HG02678 (cell line): ENCODE results near the gene DHCR7.
"Not testable (repeated sequence)": the region's sequence is repeated elsewhere in the genome, so short reads cannot be mapped to it uniquely, and the experiment has no call there.

Experiments used
- ATAC-seq: cut with Tn5 transposase; IDR thresholded peaks from one replicate; pipeline ENCODE4 v1.9.1; 2021; ENCODE audit warnings: mild to moderate bottlenecking, moderate library complexity; ENCODE audit not compliant: unreplicated experiment

DHCR7 gene

GRCh38 chr11:71440021-71440755 lies 8.0 kb downstream of the DHCR7 start:
- ATAC-seq = no peak

GRCh38 chr11:71438650-71439049 lies 9.5 kb downstream of the DHCR7 start:
- ATAC-seq = no peak

GRCh38 chr11:71437879-71438278 lies 10.3 kb downstream of the DHCR7 start:
- no peak for ATAC-seq

DNA sequence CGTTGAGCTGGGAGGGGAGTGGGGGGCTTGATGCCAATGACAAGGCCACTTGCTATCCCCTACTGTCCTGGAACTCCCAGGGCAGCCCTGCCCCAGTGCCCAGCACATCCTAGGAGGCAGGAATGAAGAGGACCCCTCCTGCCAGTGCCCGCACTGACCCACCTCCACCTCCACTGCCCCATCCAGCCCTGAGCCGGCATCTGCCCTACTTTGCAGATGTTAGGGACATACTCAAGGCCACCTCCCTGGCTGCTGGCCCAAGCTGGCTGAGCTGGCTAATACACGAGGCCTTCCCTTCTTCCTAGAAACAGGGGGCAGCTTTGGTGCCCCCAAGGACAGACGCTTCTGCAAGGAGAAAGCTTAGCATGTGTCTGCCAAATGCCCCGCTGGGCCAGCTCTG lies 10.8 kb downstream of the DHCR7 start:
- no peak for ATAC-seq

GRCh38 chr11:71436861-71437260 lies 11.3 kb downstream of the DHCR7 start:
- ATAC-seq = no peak

GRCh38 chr11:71435278-71435951 lies 12.8 kb downstream of the DHCR7 start:
- ATAC-seq = no peak

DNA sequence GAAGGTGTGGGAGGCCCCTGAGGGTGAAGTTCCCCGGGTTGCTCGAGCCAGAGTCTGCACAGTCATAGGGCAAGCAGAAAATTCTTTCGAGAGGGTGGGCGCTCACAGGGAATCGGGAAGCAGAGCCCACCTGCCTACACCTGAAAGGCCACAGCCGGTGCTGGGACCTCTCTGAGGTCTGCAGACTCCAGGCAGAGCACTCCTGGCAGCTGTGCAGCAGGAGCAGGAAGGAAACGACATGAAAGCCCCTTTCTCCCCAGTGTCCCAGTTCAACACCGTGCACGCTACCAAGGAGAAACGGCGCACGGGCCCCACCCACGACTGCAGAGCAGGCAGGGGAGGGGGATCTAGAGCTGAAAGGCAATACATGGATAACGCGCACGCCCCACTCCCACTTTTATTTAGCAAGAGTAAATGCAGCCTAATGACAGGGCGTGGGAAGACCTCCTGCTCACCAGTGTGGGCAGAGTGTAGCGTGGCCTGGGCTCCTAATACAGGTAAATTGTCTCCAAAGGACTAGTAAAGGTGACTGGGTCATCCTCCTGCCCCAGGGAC lies 13.5 kb downstream of the DHCR7 start:
- no peak for ATAC-seq

GRCh38 chr11:71433648-71434450 lies 14.3 kb downstream of the DHCR7 start:
- ATAC-seq = no peak

DNA sequence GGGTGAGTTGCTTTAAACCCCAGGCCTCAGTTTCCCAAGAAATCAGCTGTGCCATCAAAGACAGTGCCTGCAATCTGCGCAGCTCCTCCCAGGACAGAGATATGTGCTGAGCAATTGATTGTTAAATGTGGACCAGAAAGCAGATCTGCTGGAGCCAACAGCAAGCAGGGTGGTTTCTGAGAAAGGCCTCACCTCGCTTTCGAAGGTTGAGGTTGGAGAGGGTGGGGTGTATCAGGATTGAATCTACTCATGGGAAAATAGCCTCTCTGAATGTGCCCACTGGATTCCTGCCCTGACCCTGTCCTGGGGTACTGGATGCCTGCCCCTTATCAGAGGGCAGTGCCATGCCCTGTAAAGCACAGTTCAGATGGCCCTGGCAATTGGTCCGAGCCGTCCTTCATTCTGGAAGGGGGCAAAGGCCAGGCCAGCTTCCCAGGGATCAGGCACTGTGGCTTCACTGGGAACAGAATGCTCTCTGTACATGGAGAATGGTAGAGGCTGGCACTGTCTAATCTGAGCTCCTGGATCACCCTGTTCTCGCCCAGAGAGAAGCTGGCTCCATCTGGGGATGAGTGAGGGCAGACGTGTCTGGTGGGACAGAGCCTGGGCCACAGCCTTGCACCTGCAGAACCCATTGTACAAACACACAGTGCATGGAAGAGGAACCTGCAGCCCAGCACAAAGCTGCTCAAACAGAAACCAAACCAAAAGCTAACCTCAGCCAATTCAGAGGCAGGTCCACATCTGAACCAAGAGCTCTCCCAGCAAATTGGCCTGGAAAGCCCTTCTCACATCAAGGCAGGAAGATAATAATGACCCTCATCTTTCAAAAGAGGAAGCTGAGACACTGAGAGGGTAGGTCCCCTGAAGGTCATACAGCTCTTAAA lies 15.2 kb downstream of the DHCR7 start:
- ATAC-seq = no peak

DNA sequence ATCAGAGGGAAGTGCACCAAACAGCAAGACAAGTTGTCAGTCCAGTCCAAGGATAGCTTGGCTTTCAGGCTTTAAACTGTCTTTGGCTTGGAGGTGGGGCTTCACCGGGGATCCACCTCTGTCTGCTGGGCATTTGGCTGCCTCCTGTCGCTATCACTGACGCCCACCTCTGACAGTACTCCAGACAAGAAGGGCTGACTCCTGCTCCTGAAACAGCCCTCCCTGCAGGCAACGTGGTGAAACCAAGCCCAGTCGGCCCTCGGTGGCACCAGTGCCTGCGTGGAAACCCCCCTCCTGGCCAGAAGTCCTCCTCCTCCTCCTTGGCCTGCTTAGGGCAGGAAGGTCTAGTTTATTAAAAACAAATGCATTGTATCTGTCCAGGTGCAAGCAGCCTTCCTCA lies 16.9 kb downstream of the DHCR7 start:
- ATAC-seq = no peak

DNA sequence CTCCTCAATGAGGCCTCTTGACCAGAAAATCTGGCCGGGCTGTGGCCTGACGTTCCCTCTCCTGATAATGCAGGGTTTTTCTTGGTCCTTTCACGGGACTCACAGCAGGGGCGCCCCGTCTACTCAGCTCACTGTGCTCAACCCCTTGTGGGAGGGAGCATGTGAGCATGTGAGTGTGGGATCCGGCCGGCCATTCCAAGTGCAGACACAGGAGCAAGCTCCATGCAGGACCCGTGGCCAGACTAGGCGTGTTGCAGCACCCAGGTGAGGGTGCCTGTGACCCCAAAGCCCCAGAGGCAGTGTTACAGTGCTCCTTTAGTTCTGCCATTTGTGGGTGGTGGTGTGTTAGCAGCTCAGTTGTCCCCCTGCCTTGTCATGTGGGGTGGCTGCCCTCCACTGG lies 18.0 kb downstream of the DHCR7 start:
- no peak for ATAC-seq

DNA sequence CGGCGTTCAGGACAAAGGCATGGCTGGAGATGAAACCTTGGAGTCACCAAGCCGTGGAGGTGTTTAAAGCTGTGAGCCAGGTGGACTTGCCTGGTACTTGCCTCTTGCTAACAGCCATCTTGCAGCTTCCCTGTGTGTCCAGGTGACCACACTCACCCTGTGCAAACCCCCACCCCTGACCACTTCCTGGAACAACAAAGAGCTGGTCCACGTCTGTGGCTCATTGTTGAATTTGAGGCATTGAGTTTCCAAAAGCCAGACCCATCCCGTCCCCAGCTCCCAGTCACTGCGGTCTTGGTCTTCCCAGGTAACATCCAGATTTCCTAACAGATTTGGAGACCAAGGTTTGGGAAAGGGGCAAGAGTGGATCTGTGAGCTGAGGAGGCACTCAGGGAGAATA lies 18.5 kb downstream of the DHCR7 start:
- ATAC-seq = no peak

DNA sequence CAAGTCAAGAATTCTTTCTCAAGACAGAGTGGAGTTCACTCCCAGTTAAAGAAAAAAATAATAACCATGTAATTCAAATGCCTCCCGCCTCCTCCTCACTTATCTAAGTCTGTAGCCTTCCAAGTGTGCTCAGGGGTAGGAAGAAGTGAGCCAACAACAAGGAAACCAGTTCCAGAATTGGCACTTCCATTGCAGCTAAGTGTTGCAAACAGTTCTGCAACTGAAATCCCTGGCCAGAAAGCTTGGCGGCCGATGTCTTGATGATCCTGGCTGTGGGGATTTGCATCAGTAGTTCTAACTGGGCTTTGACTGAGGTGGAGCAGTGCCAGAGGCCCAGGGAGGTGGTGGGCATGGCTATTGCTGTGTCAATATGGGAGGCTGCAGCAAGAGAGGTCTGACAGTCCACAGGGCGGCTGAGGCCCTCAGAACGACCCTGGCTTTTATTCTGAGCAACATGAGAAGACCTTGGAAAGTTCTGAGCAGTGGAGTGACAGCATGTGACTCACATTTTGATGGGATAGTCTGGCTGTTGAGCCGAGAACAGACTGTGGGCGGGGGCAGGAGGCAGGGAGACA lies 19.2 kb downstream of the DHCR7 start:
- no peak for ATAC-seq

- no peak for ATAC-seq
These were observed 21.8 kb downstream of the DHCR7 start for GRCh38 chr11:71426413-71426812.

- ATAC-seq = no peak
These were observed 22.3 kb downstream of the DHCR7 start for GRCh38 chr11:71425860-71426259.

DNA sequence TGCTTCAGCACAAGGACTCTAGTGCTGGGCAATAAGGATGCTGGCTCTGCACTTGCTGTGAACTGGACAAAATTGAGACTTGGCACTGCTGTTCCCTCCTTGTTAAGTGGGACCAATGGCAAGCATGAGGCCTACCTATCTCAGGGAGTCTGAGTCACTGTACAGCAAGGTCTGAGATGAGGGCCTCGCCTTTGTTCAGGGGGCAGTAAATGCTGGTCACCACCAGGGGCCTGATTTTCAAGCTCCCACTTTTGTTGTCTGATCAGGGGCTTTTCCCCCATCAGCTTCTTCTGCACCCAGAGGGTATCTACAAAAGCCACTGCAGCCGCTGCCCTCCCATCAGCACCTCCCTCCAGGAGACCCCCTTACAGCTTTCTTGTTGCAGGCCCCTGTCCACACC lies 22.8 kb downstream of the DHCR7 start:
- no peak for ATAC-seq

- no peak for ATAC-seq
These were observed 24.9 kb downstream of the DHCR7 start for GRCh38 chr11:71423181-71423790.

GRCh38 chr11:71422318-71422717 lies 25.9 kb downstream of the DHCR7 start:
- ATAC-seq = not testable (repeated sequence)

DNA sequence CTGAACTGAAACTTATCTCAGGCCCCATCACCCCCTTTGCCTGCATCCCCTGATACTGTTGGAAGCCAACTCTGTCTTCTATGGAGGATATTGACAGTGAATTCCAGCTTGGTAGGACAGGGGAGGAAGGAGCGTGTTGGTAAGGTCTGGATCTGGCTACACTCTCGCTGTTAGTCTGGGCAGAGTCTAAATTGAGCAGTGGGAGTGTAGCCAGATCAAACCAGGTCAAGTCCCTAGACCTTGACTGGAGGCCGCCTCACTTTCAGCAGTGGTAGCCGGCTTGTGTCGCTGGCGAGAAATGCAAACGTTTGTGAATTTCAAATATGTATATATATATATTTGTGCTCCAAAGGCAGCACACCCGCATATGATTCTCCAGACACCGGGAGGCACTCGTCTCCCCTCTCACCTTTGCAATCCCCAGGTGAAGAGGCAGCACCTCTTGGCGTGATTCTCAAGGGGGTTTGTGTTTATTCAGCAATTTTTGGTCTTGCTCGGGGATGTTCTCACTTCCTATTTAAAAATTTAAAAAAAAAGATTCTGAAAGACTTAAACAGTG lies 26.7 kb downstream of the DHCR7 start:
- ATAC-seq = no peak
